K562 (cell line): ENCODE results near the gene FBLIM1. TPM values are rescaled to one million over a fixed set of nuclear protein-coding genes. Genes with fewer than 3 reads are reported as not detected.

Source experiments
- CHCHD3 ChIP-seq: fragments of 250-450 bp; sonication (Bioruptor Pico); IDR thresholded peaks from 2 replicates; pipeline ENCODE4 v2.1.2; 2022; ENCODE audit warnings: mild to moderate bottlenecking
- FOXK1 ChIP-seq: sonication (generic); formaldehyde crosslinking; IDR thresholded peaks from 2 replicates; pipeline ENCODE4 v1.8.0; 2022; ENCODE audit warnings: missing genetic modification reagents, mild to moderate bottlenecking, borderline replicate concordance
- HES1 ChIP-seq: fragments of 450-650 bp; IDR thresholded peaks from 2 replicates; pipeline ENCODE4 v1.6.1; 2016; ENCODE audit warnings: low read depth, mild to moderate bottlenecking, moderate library complexity
- HOMEZ ChIP-seq: fragments of 250-450 bp; sonication (Bioruptor Pico); IDR thresholded peaks from 2 replicates; pipeline ENCODE4 v1.4.0; 2020; ENCODE audit warnings: mild to moderate bottlenecking, moderate library complexity
- KAT7 ChIP-seq: sonication (generic); formaldehyde crosslinking; IDR thresholded peaks from 2 replicates; pipeline ENCODE4 v1.8.0; 2022; ENCODE audit warnings: missing genetic modification reagents, mild to moderate bottlenecking, borderline replicate concordance
- MAFF ChIP-seq: IDR thresholded peaks from 2 replicates; pipeline ENCODE4 v1.6.1; 2012; ENCODE audit warnings: low read length, improper control_type of control experiment
- MAFG ChIP-seq: fragments of 450-650 bp; conservative IDR thresholded peaks from 2 replicates; pipeline ENCODE4 v1.6.1; 2016; ENCODE audit warnings: missing genetic modification characterization, missing compliant biosample characterization
- MNT ChIP-seq, 2 experiments: fragments of 450-650 bp; conservative IDR thresholded peaks; 2 replicates each; pipeline ENCODE4 v1.6.1; 2017; ENCODE audit warnings: mild to moderate bottlenecking in 2 of 2, moderate library complexity in 2 of 2
- PCBP1 ChIP-seq: fragments of 200-400 bp; formaldehyde crosslinking; IDR thresholded peaks from 2 replicates; pipeline ENCODE4 v1.6.1; 2018; ENCODE audit warnings: mild to moderate bottlenecking, low read depth, low read length; ENCODE audit not compliant: poor library complexity, severe bottlenecking
- PREB ChIP-seq: sonication (generic); formaldehyde crosslinking; IDR thresholded peaks from 2 replicates; pipeline ENCODE4 v1.8.1; 2023; ENCODE audit warnings: mild to moderate bottlenecking, missing genetic modification reagents
- SMAD4 ChIP-seq: fragments of 250-450 bp; sonication (Bioruptor Pico); conservative IDR thresholded peaks from 2 replicates; pipeline ENCODE4 v1.8.0; 2021; ENCODE audit warnings: inconsistent platforms, mild to moderate bottlenecking, moderate library complexity
- STAT6 ChIP-seq: sonication (generic); formaldehyde crosslinking; IDR thresholded peaks from 2 replicates; pipeline ENCODE4 v1.8.1; 2023; ENCODE audit warnings: mild to moderate bottlenecking, missing genetic modification reagents
- TCFL5 ChIP-seq: fragments of 250-450 bp; sonication (Bioruptor Pico); conservative IDR thresholded peaks from 2 replicates; pipeline ENCODE4 v1.6.1; 2021; ENCODE audit warnings: mild to moderate bottlenecking, moderate library complexity, matching md5 sums
- ZNF124 ChIP-seq: sonication (generic); formaldehyde crosslinking; IDR thresholded peaks from 2 replicates; pipeline ENCODE4 v1.8.1; 2022; ENCODE audit warnings: missing genetic modification reagents
- ZNF197 ChIP-seq: fragments of 200-800 bp; sonication (Bioruptor generic); IDR thresholded peaks from 2 replicates; pipeline ENCODE4 v1.6.1; 2016; ENCODE audit warnings: low read depth, missing genetic modification characterization, missing compliant biosample characterization
- ZNF740 ChIP-seq, 3 experiments: fragments of 200-800 bp in 1 of 3; sonication (Bioruptor generic) in 1 of 3; sonication (generic) in 1 of 3; formaldehyde crosslinking in 1 of 3; IDR thresholded peaks; 2 replicates each; pipeline versions ENCODE4 v1.6.1 to v1.8.0; 2016 to 2022; ENCODE audit warnings: mild to moderate bottlenecking in 2 of 3, missing compliant biosample characterization in 2 of 3, missing genetic modification characterization in 2 of 3, missing genetic modification reagents in 1 of 3
- ZNF780A ChIP-seq: fragments of 250-450 bp; sonication (Bioruptor Pico); IDR thresholded peaks from 2 replicates; pipeline ENCODE4 v1.5.0; 2021; ENCODE audit warnings: mild to moderate bottlenecking
- polyA plus RNA-seq, 8 experiments: library from polyadenylated mRNA; depleted of rRNA in 4 of 8; stranded (reverse) in 5 of 8; unstranded in 3 of 8; fragments of >200 nt; fragmentation: Nextera tagmentation in 2 of 8; fragmentation: Illumina TruSeq in 1 of 8; extraction: Ambion mirVana in 2 of 8; extraction: Trizol in 1 of 8; gene quantifications; 2 replicates each; pipeline versions ENCODE4 v1.2.1 to v1.2.3, GENCODE V29; 2011 to 2014; ENCODE audit warnings: inconsistent platforms in 1 of 8, missing spikeins in 1 of 8
- total RNA-seq, 7 experiments: library from RNA; depleted of rRNA in 6 of 7; stranded (reverse); fragments of >200 nt in 6 of 7; fragmentation: Illumina TruSeq in 2 of 7; extraction: Trizol in 2 of 7; gene quantifications; 2 replicates each; pipeline versions ENCODE4 v1.2.1 to v1.2.3, GENCODE V29; 2011 to 2021; ENCODE audit warnings: low replicate concordance in 1 of 7

Gene FBLIM1
- total and polyA plus RNA-seq, 9 of the 15 experiments (the other 6 are each of a cell fraction or from before 2014, with no cell fraction given), result 0.14 to 0.24 TPM; not detected in 7

GRCh38 chr1:15816674-15817073, 58.1 kb downstream of the FBLIM1 start (continued):
- TF ChIP-seq ZNF740 (CRISPR knock-in tag; IDR thresholded peaks at IDR 0.05) (no peak), ZNF740 (tag; IDR thresholded peaks at IDR 0.05) (no peak), MNT (conservative IDR thresholded peaks at IDR 0.05) (no peak), TCFL5 (CRISPR knock-in tag) (no peak), CHCHD3 (CRISPR knock-in tag) (no peak), SMAD4 (CRISPR knock-in tag) (peak; percentile 67), FOXK1 (CRISPR knock-in tag) (no peak), MAFF (peak; percentile 32; the same call in 1 of the 2 replicates), PREB (CRISPR knock-in tag) (no peak), ZNF124 (CRISPR knock-in tag) (no peak), ZNF197 (CRISPR knock-in tag) (no peak), MAFG (peak; percentile 51), KAT7 (CRISPR knock-in tag) (no peak), HOMEZ (no peak), PCBP1 (no peak), STAT6 (CRISPR knock-in tag) (no peak), HES1 (no peak), ZNF780A (CRISPR knock-in tag) (no peak)
